Coronary artery (tissue), 2 donors: ENCODE data around the gene APPBP2.

ENCODE experiments used
- DNase-seq: peaks from one replicate; pipeline ENCODE4 v3.0.0-alpha.2; 2017; ENCODE audit warnings: low spot score
- H3K27ac ChIP-seq, 2 donors: fragments of 200-600 bp; sonication (generic); one replicate each; pipeline ENCODE4 v1.5.1; 2016 to 2019
- H3K4me3 ChIP-seq: fragments of 200-600 bp; sonication (generic); 2 replicates; pipeline ENCODE4 v1.5.1; 2016; ENCODE audit warnings: mild to moderate bottlenecking, moderate library complexity
- TF ChIP-seq, protein P1 (sequence below): fragments of 200-600 bp; sonication (generic); IDR thresholded peaks from one replicate; pipeline ENCODE4 v1.5.1; 2019; ENCODE audit warnings: antibody characterized with exemption

APPBP2 gene

DNA sequence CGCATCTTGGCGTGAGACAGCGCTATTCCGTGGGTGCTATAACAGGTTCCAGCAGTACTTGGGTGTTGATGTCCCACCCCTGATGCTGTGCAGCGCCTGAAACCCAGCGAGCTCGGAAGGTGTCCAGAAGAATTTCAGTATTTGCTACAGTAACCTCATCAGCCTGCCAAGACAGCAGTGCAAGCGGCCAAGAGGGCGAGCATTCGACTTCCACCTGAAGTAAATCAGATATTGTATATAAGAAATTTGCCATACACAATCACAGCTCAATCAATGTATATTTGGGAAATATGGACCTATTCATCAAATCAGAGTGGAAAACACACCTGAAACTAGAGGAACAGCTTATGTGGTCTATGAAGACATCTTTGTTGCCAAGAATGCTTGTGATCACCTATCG is 13.0 kb downstream of the APPBP2 start:
- DNase-seq: no peak
- Histone ChIP-seq H3K4me3 (no peak overlapping the region), H3K27ac (no peak overlapping the region)
- TF ChIP-seq, protein P1, sequence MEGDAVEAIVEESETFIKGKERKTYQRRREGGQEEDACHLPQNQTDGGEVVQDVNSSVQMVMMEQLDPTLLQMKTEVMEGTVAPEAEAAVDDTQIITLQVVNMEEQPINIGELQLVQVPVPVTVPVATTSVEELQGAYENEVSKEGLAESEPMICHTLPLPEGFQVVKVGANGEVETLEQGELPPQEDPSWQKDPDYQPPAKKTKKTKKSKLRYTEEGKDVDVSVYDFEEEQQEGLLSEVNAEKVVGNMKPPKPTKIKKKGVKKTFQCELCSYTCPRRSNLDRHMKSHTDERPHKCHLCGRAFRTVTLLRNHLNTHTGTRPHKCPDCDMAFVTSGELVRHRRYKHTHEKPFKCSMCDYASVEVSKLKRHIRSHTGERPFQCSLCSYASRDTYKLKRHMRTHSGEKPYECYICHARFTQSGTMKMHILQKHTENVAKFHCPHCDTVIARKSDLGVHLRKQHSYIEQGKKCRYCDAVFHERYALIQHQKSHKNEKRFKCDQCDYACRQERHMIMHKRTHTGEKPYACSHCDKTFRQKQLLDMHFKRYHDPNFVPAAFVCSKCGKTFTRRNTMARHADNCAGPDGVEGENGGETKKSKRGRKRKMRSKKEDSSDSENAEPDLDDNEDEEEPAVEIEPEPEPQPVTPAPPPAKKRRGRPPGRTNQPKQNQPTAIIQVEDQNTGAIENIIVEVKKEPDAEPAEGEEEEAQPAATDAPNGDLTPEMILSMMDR: no peak

DNA sequence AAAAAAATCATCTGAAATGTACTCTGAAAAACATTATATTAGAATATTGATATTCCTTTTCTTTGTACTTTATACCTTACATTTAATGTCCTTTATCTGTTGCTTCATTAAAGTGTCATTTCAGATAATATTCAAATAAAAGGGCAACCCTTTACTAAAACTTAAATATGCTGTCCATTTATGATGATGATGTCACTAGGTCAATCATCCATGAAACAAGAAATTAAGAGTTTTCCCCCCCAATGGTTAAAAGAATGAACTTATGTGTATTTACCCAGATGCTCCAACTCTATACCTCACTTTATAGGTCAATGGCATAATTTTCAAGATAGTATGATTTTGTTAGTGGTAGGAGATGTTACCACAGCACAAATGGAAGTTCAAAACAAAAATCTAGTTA is 15.3 kb downstream of the APPBP2 start:
- DNase-seq: no peak
- H3K27ac ChIP-seq: no peak overlapping the region
- H3K4me3 ChIP-seq: no peak overlapping the region
- TF ChIP-seq, protein P1: no peak

DNA sequence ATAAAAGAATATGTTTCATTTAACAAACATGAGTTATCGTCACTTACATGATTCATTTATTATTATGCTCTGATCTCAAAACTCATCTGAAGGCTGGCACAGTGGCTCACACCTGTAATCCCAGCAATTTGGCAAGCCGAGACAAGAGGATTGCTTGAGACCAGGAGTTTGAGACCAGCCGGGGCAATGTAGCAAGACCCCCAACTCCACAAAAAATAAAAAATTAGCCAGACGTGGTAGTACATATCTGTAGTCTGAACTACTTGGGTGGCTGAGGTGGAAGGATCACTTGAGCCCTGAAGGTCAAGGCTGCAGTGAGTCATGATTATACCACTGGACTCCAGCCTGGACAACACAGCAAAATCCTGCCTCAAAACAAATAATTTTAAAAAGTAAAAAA is 16.0 kb downstream of the APPBP2 start:
- H3K4me3 ChIP-seq: no peak overlapping the region
- TF ChIP-seq, protein P1: no peak
- no peak overlapping the region for H3K27ac ChIP-seq
- DNase-seq: no peak

DNA sequence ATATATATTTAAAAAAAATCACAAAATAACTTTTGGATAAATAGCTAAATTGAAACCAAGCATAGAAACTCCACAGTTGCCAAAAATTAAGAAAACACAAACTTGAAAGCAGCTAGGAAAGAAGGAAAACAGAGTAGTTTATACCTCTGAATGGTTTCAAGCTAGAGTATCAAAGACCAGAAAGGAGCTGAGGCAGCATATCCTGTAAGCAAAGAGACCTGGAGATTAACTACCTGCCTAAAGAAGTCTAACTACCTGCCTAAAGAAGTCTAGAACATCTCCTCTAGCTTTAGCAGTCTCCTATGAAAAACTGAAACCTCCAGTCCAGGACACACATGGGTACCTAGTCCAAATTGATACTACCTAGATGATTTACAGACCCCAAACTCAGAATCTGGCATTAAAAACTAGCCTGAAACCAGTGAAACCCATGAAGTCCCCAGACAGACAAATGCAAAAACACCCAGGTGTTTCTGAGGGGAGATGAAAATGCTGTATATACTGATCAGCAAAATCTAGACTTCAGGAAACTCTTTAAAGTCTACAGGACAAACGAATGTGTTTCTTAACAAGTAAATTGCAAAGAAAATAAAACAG is 17.6 kb downstream of the APPBP2 start:
- no peak for DNase-seq
- H3K4me3 ChIP-seq: no peak overlapping the region
- H3K27ac ChIP-seq: no peak overlapping the region
- TF ChIP-seq, protein P1: no peak

DNA sequence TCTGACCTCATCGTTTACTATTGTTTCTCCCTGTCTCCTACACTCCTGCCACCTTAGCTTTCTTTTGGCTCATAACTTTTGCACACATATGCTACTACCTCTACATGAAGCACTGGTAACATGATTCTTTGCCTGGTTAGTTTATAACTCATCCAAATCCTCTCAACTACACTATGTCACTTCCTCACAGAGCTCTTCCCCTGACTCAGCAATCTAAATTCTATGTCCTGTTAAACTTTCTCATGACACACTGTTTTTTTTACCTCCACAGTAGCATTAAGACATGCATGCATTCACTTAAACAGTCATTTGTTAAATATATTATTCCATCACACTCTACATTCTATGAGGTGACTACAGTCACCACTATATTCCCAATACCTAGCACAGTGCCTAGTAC is 19.7 kb downstream of the APPBP2 start:
- TF ChIP-seq, protein P1: no peak
- DNase-seq: no peak
- Histone ChIP-seq H3K4me3 (no peak overlapping the region), H3K27ac (no peak overlapping the region)

DNA sequence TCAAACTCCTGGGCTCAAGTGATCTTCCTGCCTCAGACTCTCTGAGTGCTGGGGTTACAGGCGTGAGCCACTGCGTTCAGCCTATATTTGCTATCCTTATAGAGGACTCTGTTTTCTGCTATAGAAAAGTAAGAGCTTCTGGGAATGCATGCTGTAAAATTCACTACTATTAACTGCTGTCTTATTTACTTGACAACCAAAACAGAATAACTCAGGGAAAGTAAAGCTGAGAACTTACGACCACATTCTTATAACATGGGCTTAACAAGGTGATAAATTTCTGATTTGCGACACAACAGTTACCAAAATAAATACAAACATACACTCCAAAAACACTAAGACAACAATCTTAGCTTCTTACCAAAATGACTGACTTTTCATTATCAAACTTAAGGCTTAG is 23.9 kb downstream of the APPBP2 start:
- TF ChIP-seq, protein P1: no peak
- H3K4me3 ChIP-seq: no peak overlapping the region

DNA sequence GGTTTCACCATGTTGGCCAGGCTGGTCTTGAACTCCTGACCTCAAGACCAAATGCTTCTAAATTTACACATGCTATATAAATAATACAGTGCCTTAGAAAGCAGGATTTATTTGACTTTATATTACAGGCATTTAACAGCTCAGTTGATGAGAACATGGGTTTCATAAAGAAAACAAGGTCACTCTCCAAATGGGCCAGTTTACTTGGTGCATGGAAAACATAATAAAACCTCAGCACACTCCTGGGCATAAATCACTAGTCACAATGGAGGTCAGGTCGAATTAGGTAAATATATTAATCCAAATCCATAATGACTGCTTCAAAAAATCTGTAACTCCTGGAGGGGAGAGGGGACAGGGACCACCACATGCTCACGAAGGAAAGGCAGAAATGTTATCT is 24.5 kb downstream of the APPBP2 start:
- Histone ChIP-seq H3K27ac (no peak overlapping the region), H3K4me3 (no peak overlapping the region)
- no peak for DNase-seq
- TF ChIP-seq, protein P1: no peak

More for the DNA sequence above, 23.9 kb downstream of the APPBP2 start:
- no peak overlapping the region for H3K27ac ChIP-seq
- no peak for DNase-seq
